Pons (tissue), 1 donor: ENCODE results near the gene SYT7.
"Not testable (repeated sequence)": the region's sequence is repeated elsewhere in the genome, so short reads cannot be mapped to it uniquely, and the experiment has no call there.

Source experiments
- DNase-seq: peaks from one replicate; pipeline ENCODE4 v3.0.0-alpha.2; 2016; ENCODE audit warnings: low spot score

Gene SYT7

GRCh38 chr11:61496602-61497400, 84.1 kb downstream of the SYT7 start:
- no peak for DNase-seq

DNA sequence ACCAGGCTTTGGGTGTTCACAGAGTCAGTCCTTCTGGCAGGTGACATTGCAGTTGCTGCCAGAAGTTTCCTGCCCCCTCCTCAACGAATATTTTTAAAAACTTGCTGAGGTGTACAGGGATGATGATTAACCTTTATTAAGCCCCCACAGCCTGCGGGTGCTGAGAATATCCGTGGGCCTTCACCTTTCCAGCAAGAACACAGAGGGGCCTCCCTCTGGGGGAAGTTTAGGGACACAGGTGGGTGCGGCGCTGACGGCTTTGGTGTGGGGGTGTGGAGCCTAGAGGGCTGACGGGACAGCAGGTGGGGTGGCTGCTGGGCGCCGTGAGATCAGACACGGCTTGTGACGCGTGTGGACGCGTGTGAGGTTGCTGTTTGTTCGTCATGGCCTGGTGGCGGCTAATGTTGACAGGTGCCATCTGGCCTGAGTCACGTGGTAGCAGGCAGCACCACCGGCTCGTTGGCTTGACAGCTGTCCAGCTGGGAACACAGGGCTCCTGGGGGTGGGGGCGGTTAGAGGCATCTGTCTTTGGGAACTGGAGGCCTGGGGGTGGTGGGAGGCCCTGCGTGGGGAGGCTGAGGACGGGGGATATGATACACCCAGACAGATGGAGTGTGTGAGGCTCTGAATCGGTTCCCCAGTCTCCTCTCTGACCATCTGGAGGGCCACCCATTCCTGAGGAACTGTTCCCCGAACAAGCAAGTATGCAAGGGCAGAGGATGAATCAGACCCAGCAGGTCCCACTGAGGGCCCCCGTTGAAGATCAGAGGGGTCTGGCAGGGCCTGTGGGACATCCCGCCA, 84.9 kb downstream of the SYT7 start:
- no peak for DNase-seq

DNA sequence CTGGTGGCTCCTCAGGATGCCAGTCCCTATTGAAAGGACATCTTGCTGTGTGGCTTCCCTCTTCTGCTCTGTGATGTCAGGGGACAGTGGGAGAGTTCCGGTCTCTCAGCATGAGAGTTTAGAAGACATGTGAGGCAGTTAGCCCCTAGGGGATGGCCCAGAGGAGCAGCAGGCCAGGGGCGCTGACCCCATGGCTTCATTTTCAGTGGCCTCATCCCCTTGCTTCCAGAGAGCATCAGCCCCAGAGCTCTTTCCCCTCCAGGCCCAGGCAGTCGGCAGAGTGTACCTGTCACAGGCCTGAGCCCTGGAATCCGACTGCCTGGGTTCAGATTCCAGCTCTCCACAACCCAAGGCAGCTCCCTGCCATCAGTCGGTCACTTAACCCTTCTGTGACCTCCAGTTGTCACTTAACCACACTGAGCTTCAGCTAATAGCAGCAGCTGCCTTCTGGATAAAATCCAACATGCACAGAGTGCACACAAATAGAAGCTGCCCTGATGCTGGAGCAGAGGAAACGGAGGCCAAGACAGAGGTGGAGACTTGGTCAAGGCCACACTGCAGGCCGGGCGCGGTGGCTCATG, 86.4 kb downstream of the SYT7 start:
- no peak for DNase-seq

DNA sequence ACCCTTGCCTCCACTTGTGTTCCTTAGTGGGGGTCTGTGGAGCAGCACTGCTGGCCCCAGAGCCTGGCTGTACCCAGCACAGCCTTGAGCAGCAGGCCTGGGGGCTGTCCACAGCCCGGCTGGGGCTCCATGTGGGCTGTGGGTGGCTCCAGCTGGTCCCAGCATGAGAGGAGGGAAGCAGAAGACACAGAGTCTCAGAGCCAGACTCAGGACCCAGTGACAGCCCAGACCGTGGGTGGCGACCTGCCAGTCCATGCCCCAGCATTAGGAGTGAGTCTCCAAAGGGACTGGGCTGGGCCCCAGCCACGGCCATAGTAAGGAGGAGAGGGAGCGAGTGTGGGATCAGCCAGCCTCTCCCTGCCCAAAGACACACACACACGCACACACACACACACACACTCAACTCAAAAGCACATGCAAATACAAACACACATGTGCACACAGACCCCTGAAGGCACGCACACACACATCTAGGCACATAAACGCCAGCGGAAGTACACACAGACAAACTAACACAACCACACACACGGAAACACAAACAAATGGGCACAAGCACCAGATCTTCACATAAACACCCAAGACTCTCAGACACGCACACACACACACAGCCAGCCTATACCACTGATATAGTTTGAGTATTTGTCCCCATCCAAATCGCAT, 89.0 kb downstream of the SYT7 start:
- no peak for DNase-seq

GRCh38 chr11:61489833-61490721, 90.8 kb downstream of the SYT7 start:
- DNase-seq, result no peak

DNA sequence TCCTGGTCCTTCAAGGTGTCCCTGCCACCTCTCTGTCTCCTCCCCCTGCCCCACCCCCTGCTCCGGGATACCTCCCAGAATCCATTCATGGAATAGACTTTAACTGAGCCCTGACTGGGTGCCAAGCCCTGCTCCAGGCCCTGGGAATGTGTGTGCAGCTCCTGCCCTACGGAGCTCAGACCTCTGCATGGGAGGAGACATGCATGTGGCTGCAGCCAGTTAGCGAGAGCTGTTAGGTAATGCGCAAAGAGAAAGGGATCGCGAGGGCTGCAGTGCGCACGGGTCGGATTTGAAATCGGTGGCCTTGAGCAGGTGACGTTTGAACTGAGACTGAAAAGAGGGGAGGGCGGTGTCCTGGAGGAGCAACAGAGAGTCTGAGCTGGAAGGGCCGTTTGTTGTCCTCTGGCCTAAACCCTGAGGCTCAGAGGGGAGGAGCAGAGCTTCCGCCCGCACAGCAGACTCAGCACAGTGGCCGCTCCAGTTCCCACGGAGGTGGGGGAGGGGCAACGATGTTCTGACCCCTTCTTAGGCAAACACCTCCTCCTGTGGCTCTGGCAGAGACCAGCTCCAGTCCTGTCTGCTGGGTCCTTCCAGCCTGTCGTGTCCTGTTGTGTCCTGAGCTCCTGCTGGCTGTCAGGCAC, 92.1 kb downstream of the SYT7 start:
- DNase-seq, result no peak

DNA sequence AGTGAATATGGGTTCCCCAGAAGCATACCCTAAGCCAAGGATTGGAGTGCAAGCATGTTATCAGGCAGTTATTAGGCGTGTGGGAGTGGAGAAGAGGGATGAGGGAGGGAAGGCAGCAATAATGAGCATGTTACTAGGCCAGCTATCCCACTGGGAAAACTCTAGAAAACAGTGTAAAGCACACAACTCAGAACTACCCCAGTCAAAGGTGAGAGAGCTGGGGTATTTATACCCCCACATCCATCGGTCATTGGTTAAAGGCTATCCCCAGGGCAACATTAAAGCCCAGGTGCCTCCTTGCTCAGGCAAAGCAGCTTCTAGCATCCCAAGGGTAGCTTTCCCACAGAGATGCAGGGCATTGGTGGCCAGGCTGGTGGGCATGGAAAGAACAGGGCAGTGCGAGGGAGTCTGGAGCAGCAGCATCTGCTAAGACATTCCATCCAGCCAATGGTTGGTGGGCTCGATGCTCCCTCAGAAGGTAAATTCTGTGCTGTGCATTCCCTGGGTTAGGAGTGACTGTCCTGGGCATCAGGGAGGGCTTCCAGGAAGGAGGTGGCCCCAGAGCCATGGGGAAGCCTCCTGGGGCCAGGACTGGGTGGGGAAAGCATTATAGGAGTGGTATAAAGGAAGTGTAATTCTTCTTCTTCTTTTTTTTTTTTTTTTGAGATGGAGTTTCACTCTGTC, 93.4 kb downstream of the SYT7 start:
- no peak for DNase-seq

- no peak for DNase-seq
Observed at GRCh38 chr11:61486779-61487178, 94.1 kb downstream of the SYT7 start.

GRCh38 chr11:61486011-61486620, 94.8 kb downstream of the SYT7 start:
- DNase-seq, result no peak

DNA sequence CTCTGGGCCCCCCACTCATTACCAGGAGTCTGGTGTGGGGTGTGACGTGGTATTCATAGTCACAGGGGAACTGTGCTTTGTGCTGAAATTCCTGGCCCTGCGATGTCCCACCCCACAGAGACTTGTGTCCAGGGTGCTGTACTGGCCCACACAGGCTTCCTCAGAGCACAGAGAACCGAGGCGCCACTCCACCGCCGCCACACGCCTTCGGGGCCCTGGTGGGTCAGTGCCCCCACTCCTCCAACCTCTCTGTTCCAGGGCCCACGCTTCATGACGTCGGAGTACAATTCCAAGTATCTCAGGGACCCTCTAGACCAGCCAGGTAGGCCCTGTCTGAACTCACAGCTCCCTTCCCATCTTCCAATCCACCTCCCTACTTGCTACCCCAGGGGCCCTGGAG, 95.8 kb downstream of the SYT7 start:
- no peak for DNase-seq

GRCh38 chr11:61484541-61484940, 96.3 kb downstream of the SYT7 start:
- no peak for DNase-seq

DNA sequence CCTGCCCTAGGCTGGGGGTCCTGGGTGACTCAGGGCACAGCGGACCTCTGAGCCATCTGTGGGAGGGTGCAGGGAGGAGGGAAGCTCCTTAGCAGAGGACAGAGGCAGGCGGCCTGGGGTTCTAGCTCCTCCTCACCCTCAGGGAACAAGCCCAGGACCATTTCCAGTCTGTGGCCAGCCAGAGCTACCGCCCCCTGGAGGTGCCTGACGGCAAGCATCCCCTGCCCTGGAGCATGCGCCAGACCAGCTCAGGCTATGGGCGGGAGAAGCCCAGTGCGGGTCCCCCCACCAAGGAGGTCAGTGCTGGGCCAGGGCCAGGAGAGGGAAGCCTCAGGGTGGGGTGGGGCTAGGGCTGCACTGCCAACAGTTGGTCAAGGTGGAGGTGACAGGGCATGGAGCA, 98.4 kb downstream of the SYT7 start:
- DNase-seq, result no peak

GRCh38 chr11:61481806-61482205, 99.1 kb downstream of the SYT7 start:
- DNase-seq, result no peak

DNA sequence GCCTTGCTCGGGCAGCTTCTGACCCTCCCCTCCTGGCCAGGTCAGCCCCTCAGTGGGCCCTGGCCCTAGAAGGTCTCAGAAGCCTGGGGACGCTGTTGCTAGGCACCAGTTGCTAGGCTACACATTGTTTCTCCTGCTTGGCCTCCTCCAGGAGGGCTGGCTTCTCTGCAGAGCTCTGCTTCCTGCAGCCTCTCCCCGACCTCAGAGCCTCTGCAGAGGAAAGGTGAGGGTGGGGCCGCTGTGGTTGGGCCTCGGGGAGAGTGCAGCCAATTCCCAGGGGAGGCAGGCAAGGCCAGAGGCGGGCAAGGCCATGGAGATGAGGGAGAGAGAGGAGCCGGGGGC, 99.9 kb downstream of the SYT7 start:
- no peak for DNase-seq

GRCh38 chr11:61480261-61480993, 100.4 kb downstream of the SYT7 start:
- DNase-seq, result no peak

DNA sequence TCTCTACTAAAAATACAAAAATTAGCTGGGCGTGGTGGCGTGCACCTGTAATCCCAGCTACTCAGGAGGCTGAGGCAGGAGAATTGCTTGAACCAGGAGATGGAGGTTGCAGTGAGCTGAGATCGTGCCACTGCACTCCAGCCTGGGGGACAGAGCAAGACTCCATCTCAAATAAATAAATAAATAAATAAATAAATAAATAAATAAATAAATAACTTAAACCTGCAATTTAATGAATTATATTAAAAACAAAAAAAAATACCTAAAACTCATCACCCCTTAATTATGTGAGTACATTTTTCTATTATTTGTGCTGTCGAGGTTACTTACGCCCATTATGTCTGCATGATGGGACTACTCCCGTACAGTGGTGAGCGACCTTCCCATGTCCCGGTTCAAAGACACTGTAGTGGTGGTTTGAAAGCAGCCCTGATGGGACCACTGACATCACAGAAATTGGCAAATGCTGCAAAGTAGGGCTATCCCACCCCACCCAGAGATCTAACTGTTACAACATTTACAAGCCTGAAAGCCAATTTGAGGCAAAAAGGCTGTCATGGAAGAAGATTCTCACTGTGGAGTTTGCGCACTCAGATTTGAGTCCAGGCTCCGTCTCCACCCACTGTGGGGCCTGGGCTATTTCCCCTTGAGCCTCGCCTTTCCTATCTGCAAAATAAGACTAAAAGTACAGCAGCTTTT, 101.4 kb downstream of the SYT7 start:
- DNase-seq, result not testable (repeated sequence)

- DNase-seq, result no peak
Observed at GRCh38 chr11:61477727-61478148, 103.1 kb downstream of the SYT7 start.

GRCh38 chr11:61477126-61477525, 103.8 kb downstream of the SYT7 start:
- DNase-seq, result no peak

- no peak for DNase-seq
Observed at GRCh38 chr11:61476371-61476770, 104.5 kb downstream of the SYT7 start.
